Erythroblast (primary cell): ENCODE results near the gene GIMAP4.

Experiments
- GATA1 ChIP-seq: IDR thresholded peaks from 2 replicates; pipeline ENCODE4 v1.6.1; 2011; ENCODE audit warnings: low read depth, mild to moderate bottlenecking, control low read depth, low read length, moderate library complexity
- POLR2A ChIP-seq: IDR thresholded peaks from 2 replicates; pipeline ENCODE4 v1.6.1; 2011; ENCODE audit warnings: mild to moderate bottlenecking, low read length

DNA sequence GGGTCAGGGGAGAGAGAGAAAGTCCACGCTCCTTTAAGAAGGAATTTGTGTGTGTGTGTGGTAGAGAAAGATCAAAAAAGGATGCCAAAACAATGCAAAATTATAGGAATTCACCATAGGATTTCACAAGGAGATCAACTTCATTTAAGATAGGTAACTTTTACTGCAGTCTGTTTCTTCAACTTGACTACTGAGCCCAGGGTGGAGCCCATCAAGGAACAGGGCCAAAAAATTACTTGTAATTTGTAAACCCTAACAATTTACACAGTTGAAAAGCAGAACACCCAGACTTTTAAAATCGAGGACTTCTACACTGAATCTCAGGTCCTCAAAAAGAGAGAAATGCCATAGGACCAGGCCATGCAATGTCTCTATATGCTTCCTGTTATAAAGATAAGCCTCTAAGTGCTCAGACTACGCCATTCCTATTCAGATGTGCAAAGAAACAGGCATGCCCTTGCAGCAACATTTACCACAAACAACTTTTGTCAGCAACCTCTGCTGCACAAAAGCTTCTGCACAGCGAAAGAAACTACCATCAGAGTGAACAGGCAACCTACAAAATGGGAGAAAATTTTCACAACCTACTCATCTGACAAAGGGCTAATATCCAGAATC, 10.6 kb upstream of the GIMAP4 start:
- TF ChIP-seq POLR2A (no peak), GATA1 (no peak)
